T-helper 17 cell (primary cell): ENCODE results near the gene BTBD2. TPM values are rescaled to one million over a fixed set of nuclear protein-coding genes. Genes with fewer than 3 reads are reported as not detected.

Source experiments
- ATAC-seq: fragments of 150-1000 bp; cut with Tn5 transposase; 2 replicates; pipeline ENCODE4 v1.10.0; 2021; ENCODE audit warnings: mild to moderate bottlenecking, moderate library complexity
- DNase-seq, 3 donors: peaks; one replicate each; pipeline versions ENCODE4 v3.0.0 to v3.0.0-alpha.2; 2020 to 2021
- H3K9me3 ChIP-seq: one replicate; pipeline ENCODE4 v1.7.0; 2013; ENCODE audit warnings: low read length, mild to moderate bottlenecking; ENCODE audit not compliant: control insufficient read depth, poor library complexity, severe bottlenecking
- H3K27ac Mint-ChIP-seq: one replicate; pipeline ENCODE4 v1.8.0; 2022; ENCODE audit warnings: mild to moderate bottlenecking, moderate library complexity, mixed read lengths
- H3K27me3 Mint-ChIP-seq: one replicate; pipeline ENCODE4 v1.8.0; 2022; ENCODE audit warnings: mixed read lengths
- H3K36me3 Mint-ChIP-seq: one replicate; pipeline ENCODE4 v1.8.0; 2022; ENCODE audit warnings: low read depth, mixed read lengths
- H3K4me1 Mint-ChIP-seq: one replicate; pipeline ENCODE4 v1.8.0; 2022; ENCODE audit warnings: mild to moderate bottlenecking, mixed read lengths
- H3K4me3 Mint-ChIP-seq: one replicate; pipeline ENCODE4 v1.8.0; 2022; ENCODE audit warnings: mild to moderate bottlenecking, moderate library complexity, mixed read lengths
- total RNA-seq, 4 donors: library from RNA in 2 of 4; stranded (reverse) in 2 of 4; gene quantifications; one replicate each; pipeline ENCODE4 v1.2.3 and lab custom pipeline; 2022 to 2026

The BTBD2 gene
- total RNA-seq, 2 donors from 2014 or later = 53.4 to 64.6 TPM

GRCh38 chr19:2056837-2057192 is 41.3 kb upstream of the BTBD2 start:
- Mint-ChIP-seq H3K27me3 (no peaks in the 10 kb centered on the region), H3K4me3 (peak overlapping the region; percentile 73), H3K27ac (peak overlapping the region; percentile 79), H3K36me3 (no peaks in the 10 kb centered on the region), H3K4me1 (peaks cover 35% of the 10 kb centered on the region)
- no peaks in the 10 kb centered on the region for H3K9me3 ChIP-seq
- DNase-seq (no peak), ATAC-seq (no peak)

DNA sequence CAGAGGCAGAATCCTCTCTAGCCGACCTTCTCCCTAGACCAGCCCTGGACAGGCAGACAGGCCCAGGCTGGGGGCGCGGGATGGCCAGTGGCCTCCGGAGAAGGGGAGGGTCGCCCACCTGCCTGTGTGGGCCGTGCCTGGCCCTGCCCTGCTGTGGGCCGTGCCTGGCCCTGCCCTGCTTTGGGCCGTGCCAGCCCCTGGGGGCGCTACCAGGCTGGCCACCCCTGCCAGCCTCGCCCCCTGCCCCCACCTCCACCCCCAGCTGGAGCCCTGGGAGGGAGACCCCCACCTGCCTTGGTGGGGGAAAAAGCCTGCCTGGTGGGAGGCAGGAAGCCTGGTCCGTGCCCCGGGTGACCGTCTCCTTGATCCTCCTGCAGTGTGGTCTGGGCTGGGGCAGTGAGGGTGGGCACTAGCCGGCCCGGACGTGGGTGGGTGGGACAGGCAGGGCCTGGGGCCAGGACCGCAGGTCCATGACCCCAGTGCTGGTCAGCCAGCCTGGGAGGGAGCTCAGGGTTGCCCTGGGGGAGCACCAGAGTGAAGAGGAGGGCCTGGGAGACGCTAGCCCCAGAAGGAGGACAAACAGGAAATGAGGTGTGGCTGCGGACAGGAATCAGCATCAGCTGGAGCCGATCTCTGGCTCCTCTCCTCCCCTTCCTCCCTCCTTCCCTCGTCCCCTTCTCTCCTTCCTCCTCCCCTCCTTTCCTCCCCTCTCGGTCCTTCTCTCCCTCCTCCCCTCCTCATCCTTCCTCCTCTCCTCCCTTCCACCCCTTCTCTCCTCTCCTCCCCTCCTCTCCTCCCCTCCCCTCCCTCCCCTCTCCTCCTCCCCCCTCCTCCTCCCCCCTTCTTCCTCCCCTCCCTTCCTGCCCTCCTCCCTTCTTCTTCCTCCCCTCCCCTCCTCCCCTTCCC is 40.7 kb upstream of the BTBD2 start:
- H3K27ac Mint-ChIP-seq = peak overlapping the region; percentile 79
- no peaks in the 10 kb centered on the region for H3K27me3 Mint-ChIP-seq
- peaks cover under 1% of the 10 kb centered on the region for H3K36me3 Mint-ChIP-seq
- peaks cover 39% of the 10 kb centered on the region for H3K4me1 Mint-ChIP-seq
- H3K4me3 Mint-ChIP-seq = peak overlapping the region; percentile 73
- ATAC-seq (no peak), DNase-seq (no peak)
- no peaks in the 10 kb centered on the region for H3K9me3 ChIP-seq

- no peaks in the 10 kb centered on the region for H3K27me3 Mint-ChIP-seq
- H3K27ac Mint-ChIP-seq = peak overlapping the region; percentile 79
- peak overlapping the region; percentile 67 for H3K4me3 Mint-ChIP-seq
- ATAC-seq (no peak), DNase-seq (no peak)
- H3K36me3 Mint-ChIP-seq = peaks cover 2% of the 10 kb centered on the region
- no peaks in the 10 kb centered on the region for H3K9me3 ChIP-seq
- H3K4me1 Mint-ChIP-seq = peaks cover 33% of the 10 kb centered on the region
Measured at GRCh38 chr19:2054763-2055162, 39.2 kb upstream of the BTBD2 start.

GRCh38 chr19:2053601-2054389 is 38.3 kb upstream of the BTBD2 start:
- Mint-ChIP-seq H3K4me1 (peaks cover 35% of the 10 kb centered on the region), H3K27me3 (no peaks in the 10 kb centered on the region), H3K27ac (no peak overlapping the region), H3K4me3 (peak overlapping the region; percentile 25), H3K36me3 (peaks cover 2% of the 10 kb centered on the region)
- H3K9me3 ChIP-seq = no peaks in the 10 kb centered on the region
- ATAC-seq = no peak
- no peak for DNase-seq

GRCh38 chr19:2051773-2052704 is 36.5 kb upstream of the BTBD2 start:
- Mint-ChIP-seq H3K27me3 (no peaks in the 10 kb centered on the region), H3K36me3 (peaks cover 2% of the 10 kb centered on the region), H3K4me1 (peaks cover 34% of the 10 kb centered on the region), H3K4me3 (peak overlapping the region; percentile 88), H3K27ac (peak overlapping the region; percentile 95)
- peak; percentile 34 to 51 (median 40) for DNase-seq
- H3K9me3 ChIP-seq = no peaks in the 10 kb centered on the region
- peak; percentile 44 for ATAC-seq

- H3K9me3 ChIP-seq = no peaks in the 10 kb centered on the region
- Mint-ChIP-seq H3K36me3 (peaks cover 2% of the 10 kb centered on the region), H3K4me1 (peaks cover 30% of the 10 kb centered on the region), H3K27ac (peak within 1 kb of the TSS; percentile 95), H3K4me3 (peak within 1 kb of the TSS; percentile 89), H3K27me3 (no peaks in the 10 kb centered on the region)
- ATAC-seq (peak; percentile 81), DNase-seq (peak; percentile 91 to 98 (median 95))
Measured at GRCh38 chr19:2050991-2051772, 35.7 kb upstream of the BTBD2 start, which contains the start of gene MKNK2. Gene MKNK2, minus strand, starts transcription at chr19:2051244. Its CDS starts 393 bp downstream, at chr19:2050851.

DNA sequence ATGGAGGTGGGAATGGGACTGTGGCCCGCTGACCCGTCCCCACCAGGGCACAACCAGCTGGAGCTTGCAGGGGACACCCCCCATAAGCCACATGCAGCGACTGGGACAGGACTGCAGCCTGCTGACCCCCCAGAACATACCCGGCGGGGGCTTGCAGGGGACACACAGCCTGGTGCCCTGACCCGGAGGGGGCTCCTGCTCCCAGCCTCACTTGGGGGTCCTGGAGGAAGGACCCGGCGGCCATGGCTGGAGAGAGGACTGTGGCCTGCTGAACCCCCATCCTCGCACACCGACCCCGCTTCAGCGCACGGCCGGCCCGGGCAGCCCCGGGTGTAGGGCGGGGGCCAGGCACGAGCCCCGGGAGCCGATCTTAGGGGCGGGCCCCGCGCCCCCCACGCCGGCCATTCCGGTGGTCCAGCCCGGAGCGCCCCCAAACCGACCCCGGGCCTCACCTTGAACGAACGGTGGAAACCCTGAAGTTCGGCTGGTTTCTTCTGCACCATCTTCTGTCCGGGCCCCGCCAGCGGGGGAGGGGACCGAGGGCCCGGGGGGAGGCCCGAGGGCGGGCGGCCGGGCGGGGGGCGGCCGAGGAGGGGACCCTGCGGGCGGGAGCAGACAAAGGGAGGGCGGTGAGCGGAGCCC is 35.0 kb upstream of the BTBD2 start:
- no peak for DNase-seq
- peaks cover 27% of the 10 kb centered on the region for H3K4me1 Mint-ChIP-seq
- no peak for ATAC-seq

GRCh38 chr19:2049741-2050348 is 34.3 kb upstream of the BTBD2 start:
- Mint-ChIP-seq H3K4me1 (peaks cover 26% of the 10 kb centered on the region), H3K36me3 (peaks cover 2% of the 10 kb centered on the region), H3K27me3 (no peaks in the 10 kb centered on the region), H3K27ac (peak overlapping the region; percentile 84), H3K4me3 (peak overlapping the region; percentile 89)
- DNase-seq (peak in 1 of 3 donors; percentile 38), ATAC-seq (peak; percentile 15)
- H3K9me3 ChIP-seq = no peaks in the 10 kb centered on the region

More for the DNA sequence above, 35.0 kb upstream of the BTBD2 start:
- H3K9me3 ChIP-seq = no peaks in the 10 kb centered on the region
- Mint-ChIP-seq H3K27me3 (no peaks in the 10 kb centered on the region), H3K27ac (peak overlapping the region; percentile 95), H3K4me3 (peak overlapping the region; percentile 89), H3K36me3 (peaks cover 2% of the 10 kb centered on the region)

DNA sequence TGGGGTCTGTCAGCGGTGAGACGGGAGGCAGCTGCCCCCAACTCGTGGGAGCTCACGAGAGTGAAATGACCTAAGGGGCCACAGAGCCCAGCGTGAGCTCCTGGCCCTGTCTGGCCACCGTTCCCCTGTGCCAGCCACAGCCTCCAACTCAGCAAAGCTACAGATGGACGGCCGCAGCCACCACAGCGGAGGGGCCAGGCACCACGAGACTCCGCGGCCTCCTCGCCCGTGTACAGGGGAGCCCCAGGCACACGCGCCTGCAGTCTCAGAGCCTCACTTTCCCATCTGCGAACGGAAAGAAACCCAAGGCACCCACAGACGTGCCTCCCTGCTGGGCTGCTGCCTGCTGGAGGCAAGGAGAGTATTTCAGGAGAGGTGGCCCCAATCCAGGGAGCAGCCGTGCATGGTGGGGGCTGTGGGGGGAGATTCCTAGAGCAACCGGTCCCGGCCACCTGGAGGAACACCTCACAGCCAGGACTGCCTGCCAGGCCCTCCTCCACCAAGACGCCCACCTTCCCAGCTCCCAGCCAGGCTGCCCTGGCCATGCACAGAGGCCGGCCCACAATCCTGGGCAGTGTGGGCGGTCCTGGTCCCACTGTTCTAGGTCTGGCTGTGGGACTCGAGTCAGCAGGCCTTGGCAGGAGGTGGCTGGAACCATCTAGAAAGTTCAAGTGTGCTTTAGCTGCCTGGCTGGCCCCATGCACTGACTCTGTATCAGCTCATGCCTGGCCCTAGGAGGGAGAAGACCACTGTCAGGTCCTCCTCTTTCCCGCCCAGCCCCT is 33.6 kb upstream of the BTBD2 start:
- no peak for DNase-seq

GRCh38 chr19:2048104-2048958 is 32.8 kb upstream of the BTBD2 start:
- DNase-seq = no peak
- no peak for ATAC-seq
- Mint-ChIP-seq H3K36me3 (peaks cover 2% of the 10 kb centered on the region), H3K4me1 (peaks cover 33% of the 10 kb centered on the region), H3K27me3 (no peaks in the 10 kb centered on the region), H3K4me3 (peak overlapping the region; percentile 89), H3K27ac (peak overlapping the region; percentile 84)
- no peaks in the 10 kb centered on the region for H3K9me3 ChIP-seq

More for the DNA sequence above, 33.6 kb upstream of the BTBD2 start:
- H3K27ac Mint-ChIP-seq = peak overlapping the region; percentile 84
- ATAC-seq = no peak
- H3K36me3 Mint-ChIP-seq = peaks cover 2% of the 10 kb centered on the region
- no peaks in the 10 kb centered on the region for H3K9me3 ChIP-seq
- peaks cover 31% of the 10 kb centered on the region for H3K4me1 Mint-ChIP-seq
- H3K27me3 Mint-ChIP-seq = no peaks in the 10 kb centered on the region
- peak overlapping the region; percentile 89 for H3K4me3 Mint-ChIP-seq
